ENCODE data around the gene STIMATE.

DNA sequence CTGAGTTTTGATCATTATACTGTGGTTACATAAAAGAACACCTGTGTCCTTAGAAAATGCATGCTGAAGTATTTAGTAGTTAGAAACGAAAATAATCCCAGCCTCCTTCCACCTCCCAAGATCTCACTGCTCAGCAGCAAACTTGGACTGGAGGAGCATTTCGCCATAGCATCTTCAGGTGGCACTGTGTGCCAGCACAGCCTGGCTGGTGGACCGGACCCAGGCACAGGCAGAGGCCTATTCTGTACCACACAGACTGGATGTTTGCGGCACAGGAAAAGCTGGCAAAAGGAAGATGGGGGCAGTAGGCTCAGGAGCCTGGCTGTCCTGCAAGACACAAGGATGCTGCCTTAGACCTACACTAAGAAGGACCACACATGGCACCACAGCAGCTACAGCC is 10.2 kb downstream of the STIMATE start:
- TF ChIP-seq, protein P1, sequence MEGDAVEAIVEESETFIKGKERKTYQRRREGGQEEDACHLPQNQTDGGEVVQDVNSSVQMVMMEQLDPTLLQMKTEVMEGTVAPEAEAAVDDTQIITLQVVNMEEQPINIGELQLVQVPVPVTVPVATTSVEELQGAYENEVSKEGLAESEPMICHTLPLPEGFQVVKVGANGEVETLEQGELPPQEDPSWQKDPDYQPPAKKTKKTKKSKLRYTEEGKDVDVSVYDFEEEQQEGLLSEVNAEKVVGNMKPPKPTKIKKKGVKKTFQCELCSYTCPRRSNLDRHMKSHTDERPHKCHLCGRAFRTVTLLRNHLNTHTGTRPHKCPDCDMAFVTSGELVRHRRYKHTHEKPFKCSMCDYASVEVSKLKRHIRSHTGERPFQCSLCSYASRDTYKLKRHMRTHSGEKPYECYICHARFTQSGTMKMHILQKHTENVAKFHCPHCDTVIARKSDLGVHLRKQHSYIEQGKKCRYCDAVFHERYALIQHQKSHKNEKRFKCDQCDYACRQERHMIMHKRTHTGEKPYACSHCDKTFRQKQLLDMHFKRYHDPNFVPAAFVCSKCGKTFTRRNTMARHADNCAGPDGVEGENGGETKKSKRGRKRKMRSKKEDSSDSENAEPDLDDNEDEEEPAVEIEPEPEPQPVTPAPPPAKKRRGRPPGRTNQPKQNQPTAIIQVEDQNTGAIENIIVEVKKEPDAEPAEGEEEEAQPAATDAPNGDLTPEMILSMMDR (IDR thresholded peaks at IDR 0.05; ENCODE audit: poor library complexity, severe bottlenecking): no peak
- TF ChIP-seq, protein P2, sequence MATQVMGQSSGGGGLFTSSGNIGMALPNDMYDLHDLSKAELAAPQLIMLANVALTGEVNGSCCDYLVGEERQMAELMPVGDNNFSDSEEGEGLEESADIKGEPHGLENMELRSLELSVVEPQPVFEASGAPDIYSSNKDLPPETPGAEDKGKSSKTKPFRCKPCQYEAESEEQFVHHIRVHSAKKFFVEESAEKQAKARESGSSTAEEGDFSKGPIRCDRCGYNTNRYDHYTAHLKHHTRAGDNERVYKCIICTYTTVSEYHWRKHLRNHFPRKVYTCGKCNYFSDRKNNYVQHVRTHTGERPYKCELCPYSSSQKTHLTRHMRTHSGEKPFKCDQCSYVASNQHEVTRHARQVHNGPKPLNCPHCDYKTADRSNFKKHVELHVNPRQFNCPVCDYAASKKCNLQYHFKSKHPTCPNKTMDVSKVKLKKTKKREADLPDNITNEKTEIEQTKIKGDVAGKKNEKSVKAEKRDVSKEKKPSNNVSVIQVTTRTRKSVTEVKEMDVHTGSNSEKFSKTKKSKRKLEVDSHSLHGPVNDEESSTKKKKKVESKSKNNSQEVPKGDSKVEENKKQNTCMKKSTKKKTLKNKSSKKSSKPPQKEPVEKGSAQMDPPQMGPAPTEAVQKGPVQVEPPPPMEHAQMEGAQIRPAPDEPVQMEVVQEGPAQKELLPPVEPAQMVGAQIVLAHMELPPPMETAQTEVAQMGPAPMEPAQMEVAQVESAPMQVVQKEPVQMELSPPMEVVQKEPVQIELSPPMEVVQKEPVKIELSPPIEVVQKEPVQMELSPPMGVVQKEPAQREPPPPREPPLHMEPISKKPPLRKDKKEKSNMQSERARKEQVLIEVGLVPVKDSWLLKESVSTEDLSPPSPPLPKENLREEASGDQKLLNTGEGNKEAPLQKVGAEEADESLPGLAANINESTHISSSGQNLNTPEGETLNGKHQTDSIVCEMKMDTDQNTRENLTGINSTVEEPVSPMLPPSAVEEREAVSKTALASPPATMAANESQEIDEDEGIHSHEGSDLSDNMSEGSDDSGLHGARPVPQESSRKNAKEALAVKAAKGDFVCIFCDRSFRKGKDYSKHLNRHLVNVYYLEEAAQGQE (IDR thresholded peaks at IDR 0.05; ENCODE audit: borderline replicate concordance): no peak
- TF ChIP-seq RAD21 (conservative IDR thresholded peaks at IDR 0.05) (no peak), EZH2 (IDR thresholded peaks at IDR 0.05; ENCODE audit: borderline replicate concordance, insufficient read depth, low read length, poor library complexity, severe bottlenecking) (no peak), TAF1 (IDR thresholded peaks at IDR 0.05; ENCODE audit: low read depth) (no peak)

Measured in neural cell (in vitro differentiated cells).